SK-N-MC (cell line): ENCODE measurements around the gene NRXN3.
"Not testable (repeated sequence)": the region's sequence is repeated elsewhere in the genome, so short reads cannot be mapped to it uniquely, and the experiment has no call there.

Experiments
- DNase-seq: peaks from one replicate; pipeline ENCODE4 v3.0.0-alpha.2; 2011; ENCODE audit warnings: low read depth, low spot score
- H3K27ac ChIP-seq: fragments of 200-600 bp; sonication (generic); 2 replicates; pipeline ENCODE4 v1.5.1; 2016; ENCODE audit warnings: mixed run types
- H3K36me3 ChIP-seq: fragments of 200-600 bp; sonication (generic); 2 replicates; pipeline ENCODE4 v1.6.1; 2017; ENCODE audit warnings: antibody characterized with exemption, low read length, mixed read lengths; ENCODE audit not compliant: insufficient read depth
- H3K4me3 ChIP-seq: fragments of 200-600 bp; sonication (generic); 2 replicates; pipeline ENCODE4 v1.5.1; 2016
- H3K9ac ChIP-seq: fragments of 200-600 bp; sonication (generic); 2 replicates; pipeline ENCODE4 v1.8.0; 2017; ENCODE audit warnings: mixed run types, mixed read lengths; ENCODE audit not compliant: insufficient read length
- H3K9me3 ChIP-seq: fragments of 200-600 bp; sonication (generic); 2 replicates; pipeline ENCODE4 v1.6.1; 2017; ENCODE audit warnings: low read depth, mild to moderate bottlenecking, antibody characterized with exemption, low read length, moderate library complexity, mixed read lengths
- EZH2 ChIP-seq: fragments of 200-600 bp; sonication (generic); IDR thresholded peaks from one replicate; pipeline ENCODE4 v1.6.1; 2017; ENCODE audit warnings: antibody characterized with exemption
- FOXP2 ChIP-seq: optimal IDR thresholded peaks from 2 replicates; pipeline ENCODE3; 2011; ENCODE audit warnings: mild to moderate bottlenecking, moderate library complexity; ENCODE audit not compliant: insufficient read depth; ENCODE audit errors: extremely low read length, control extremely low read depth
- POLR2AphosphoS5 ChIP-seq: IDR thresholded peaks from 2 replicates; pipeline ENCODE4 v1.6.1; 2012; ENCODE audit warnings: mild to moderate bottlenecking, low read depth, low read length, borderline replicate concordance

NRXN3 gene

GRCh38 chr14:79742142-79742541 lies 1572.0 kb downstream of the NRXN3 start:
- Histone ChIP-seq H3K36me3 (no peaks in the 10 kb centered on the region), H3K27ac (no peak overlapping the region), H3K4me3 (no peak overlapping the region), H3K9me3 (no peaks in the 10 kb centered on the region), H3K9ac (no peak overlapping the region)
- no peak for DNase-seq
- no peak for TF ChIP-seq EZH2
- TF ChIP-seq POLR2AphosphoS5, result no peak
- no peak for TF ChIP-seq FOXP2

GRCh38 chr14:79745046-79745445 lies 1574.9 kb downstream of the NRXN3 start:
- no peak overlapping the region for H3K9ac ChIP-seq
- no peak for TF ChIP-seq EZH2
- no peak for DNase-seq
- H3K36me3 ChIP-seq, result no peaks in the 10 kb centered on the region
- no peak overlapping the region for H3K27ac ChIP-seq
- no peaks in the 10 kb centered on the region for H3K9me3 ChIP-seq
- no peak overlapping the region for H3K4me3 ChIP-seq

GRCh38 chr14:79749065-79749464 lies 1578.9 kb downstream of the NRXN3 start:
- no peak for TF ChIP-seq FOXP2
- no peak for DNase-seq
- H3K9me3 ChIP-seq, result no peaks in the 10 kb centered on the region
- no peaks in the 10 kb centered on the region for H3K36me3 ChIP-seq
- H3K27ac ChIP-seq, result no peak overlapping the region
- H3K4me3 ChIP-seq, result no peak overlapping the region
- no peak overlapping the region for H3K9ac ChIP-seq

DNA sequence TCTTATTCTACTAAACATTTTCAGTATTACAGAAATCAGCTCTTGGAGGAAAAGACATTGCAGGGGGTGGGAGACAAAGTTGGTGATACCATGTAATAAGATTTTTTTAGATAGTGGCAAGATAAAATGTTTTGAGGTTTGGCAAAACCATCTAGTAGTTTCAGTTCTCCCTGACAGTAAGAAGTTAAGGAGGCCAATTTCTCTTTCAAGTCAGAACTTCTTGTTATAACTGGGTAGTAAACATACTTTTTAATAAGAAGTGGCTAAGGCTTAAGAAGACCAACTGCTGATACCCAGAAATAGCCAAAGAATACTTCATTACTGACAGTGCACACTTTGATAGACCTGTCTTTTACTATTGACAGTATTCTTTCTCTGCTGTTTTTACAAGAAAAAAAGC lies 1588.8 kb downstream of the NRXN3 start:
- TF ChIP-seq EZH2, result no peak
- no peak for TF ChIP-seq FOXP2
- TF ChIP-seq POLR2AphosphoS5, result no peak
- no peak overlapping the region for H3K9ac ChIP-seq
- no peak for DNase-seq
- H3K36me3 ChIP-seq, result no peaks in the 10 kb centered on the region
- H3K4me3 ChIP-seq, result no peak overlapping the region
- no peak overlapping the region for H3K27ac ChIP-seq
- no peaks in the 10 kb centered on the region for H3K9me3 ChIP-seq

- Histone ChIP-seq H3K9me3 (no peaks in the 10 kb centered on the region), H3K27ac (no peak overlapping the region), H3K4me3 (no peak overlapping the region)
Observed at GRCh38 chr14:79764323-79764722, 1594.2 kb downstream of the NRXN3 start.

DNA sequence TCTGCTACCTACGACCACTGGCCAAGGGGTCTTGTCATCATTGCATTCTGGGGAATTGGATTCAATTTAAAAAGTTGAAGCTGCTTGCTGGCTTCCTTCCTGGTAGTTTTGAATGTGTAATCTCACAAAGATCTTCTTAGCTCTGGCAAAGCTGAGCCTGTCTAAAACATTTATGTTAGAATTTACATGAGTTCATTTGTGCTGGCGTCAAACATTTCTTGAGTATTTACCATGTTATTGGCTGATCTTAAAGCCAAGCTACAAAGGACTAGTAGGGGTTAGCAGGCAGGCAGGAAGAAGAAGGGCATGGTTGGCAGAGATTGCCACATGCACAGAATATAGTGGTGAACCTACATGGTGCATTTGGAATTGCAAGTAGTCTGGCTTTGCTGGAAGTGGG lies 1596.3 kb downstream of the NRXN3 start:
- DNase-seq, result no peak
- no peak overlapping the region for H3K27ac ChIP-seq

More at GRCh38 chr14:79764323-79764722, 1594.2 kb downstream of the NRXN3 start:
- TF ChIP-seq EZH2 (no peak), FOXP2 (no peak), POLR2AphosphoS5 (no peak)
- Histone ChIP-seq H3K9ac (no peak overlapping the region), H3K36me3 (no peaks in the 10 kb centered on the region)
- no peak for DNase-seq

GRCh38 chr14:79767251-79767650 lies 1597.1 kb downstream of the NRXN3 start:
- no peak for TF ChIP-seq FOXP2
- TF ChIP-seq EZH2, result no peak
- TF ChIP-seq POLR2AphosphoS5, result no peak
- no peak overlapping the region for H3K9ac ChIP-seq
- H3K27ac ChIP-seq, result no peak overlapping the region
- H3K9me3 ChIP-seq, result no peaks in the 10 kb centered on the region
- H3K36me3 ChIP-seq, result no peaks in the 10 kb centered on the region
- no peak overlapping the region for H3K4me3 ChIP-seq
- no peak for DNase-seq

More for the DNA sequence above, 1596.3 kb downstream of the NRXN3 start:
- no peak for TF ChIP-seq EZH2
- TF ChIP-seq POLR2AphosphoS5, result no peak
- TF ChIP-seq FOXP2, result no peak
- Histone ChIP-seq H3K9me3 (no peaks in the 10 kb centered on the region), H3K9ac (no peak overlapping the region), H3K4me3 (no peak overlapping the region), H3K36me3 (no peaks in the 10 kb centered on the region)

DNA sequence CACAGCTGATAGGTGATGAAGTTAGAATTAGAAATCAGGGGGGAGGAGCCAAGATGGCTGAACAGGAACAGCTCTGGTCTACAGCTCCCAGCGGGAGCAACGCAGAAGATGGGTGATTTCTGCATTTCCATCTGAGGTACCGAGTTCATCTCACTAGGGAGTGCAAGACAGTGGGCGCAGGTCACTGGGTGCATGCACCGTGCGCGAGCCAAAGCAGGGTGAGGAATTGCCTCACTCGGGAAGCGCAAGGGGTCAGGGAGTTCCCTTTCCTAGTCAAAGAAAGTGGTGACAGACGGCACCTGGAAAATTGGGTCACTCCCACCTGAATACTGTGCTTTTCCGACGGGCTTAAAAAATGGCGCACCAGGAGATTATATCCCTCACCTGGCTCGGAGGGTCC lies 1597.5 kb downstream of the NRXN3 start:
- DNase-seq, H3K4me3 ChIP-seq, H3K27ac ChIP-seq, H3K9ac ChIP-seq, H3K9me3 ChIP-seq, H3K36me3 ChIP-seq: not testable (repeated sequence)

GRCh38 chr14:79781882-79782281 lies 1611.7 kb downstream of the NRXN3 start:
- TF ChIP-seq POLR2AphosphoS5 (no peak), FOXP2 (no peak), EZH2 (no peak)
- Histone ChIP-seq H3K27ac (no peak overlapping the region), H3K9ac (no peak overlapping the region), H3K36me3 (no peaks in the 10 kb centered on the region), H3K4me3 (no peak overlapping the region), H3K9me3 (no peaks in the 10 kb centered on the region)
- no peak for DNase-seq

DNA sequence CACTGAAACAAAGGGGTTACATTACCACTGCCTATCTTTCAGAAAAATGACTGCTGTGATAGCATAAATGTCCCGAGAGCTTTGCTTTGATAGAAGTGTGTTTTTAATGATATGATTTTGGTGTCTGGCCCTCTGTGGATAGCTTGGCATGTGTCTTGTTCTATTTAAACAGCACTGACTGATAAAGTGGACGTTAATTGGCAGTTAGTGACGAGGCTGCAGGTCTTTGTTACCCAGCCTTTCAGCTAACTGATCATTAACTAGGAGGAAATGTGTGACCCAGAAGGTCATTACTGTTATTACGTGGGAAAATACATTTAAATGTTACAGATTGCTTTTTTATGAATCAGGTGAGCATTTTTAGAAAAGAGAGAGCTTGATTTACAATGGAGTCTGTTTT lies 1612.9 kb downstream of the NRXN3 start:
- H3K4me3 ChIP-seq, result no peak overlapping the region
- H3K36me3 ChIP-seq, result no peaks in the 10 kb centered on the region
- H3K9me3 ChIP-seq, result no peaks in the 10 kb centered on the region
- no peak overlapping the region for H3K27ac ChIP-seq
- DNase-seq, result no peak
- no peak for TF ChIP-seq FOXP2
- TF ChIP-seq EZH2, result no peak
- TF ChIP-seq POLR2AphosphoS5, result no peak
- H3K9ac ChIP-seq, result no peak overlapping the region
